KOPT-K1 (cell line): Measurements from ENCODE around the gene PRSS16.
"Not testable (repeated sequence)": the region's sequence is repeated elsewhere in the genome, so short reads cannot be mapped to it uniquely, and the experiment has no call there.

Experiments used
- H3K27ac ChIP-seq: fragments of 200-600 bp; sonication (generic); 2 replicates; pipeline ENCODE4 v1.5.1; 2016; ENCODE audit warnings: antibody characterized with exemption, mild to moderate bottlenecking, low read depth, low read length; ENCODE audit not compliant: poor library complexity, severe bottlenecking
- H3K36me3 ChIP-seq: fragments of 200-600 bp; sonication (generic); 2 replicates; pipeline ENCODE4 v1.5.1; 2017; ENCODE audit warnings: antibody characterized with exemption, mild to moderate bottlenecking, low read length, moderate library complexity; ENCODE audit not compliant: insufficient read depth
- H3K9me3 ChIP-seq: fragments of 200-600 bp; sonication (generic); 2 replicates; pipeline ENCODE4 v1.5.1; 2017; ENCODE audit warnings: antibody characterized with exemption, low read length, mild to moderate bottlenecking; ENCODE audit not compliant: insufficient read depth, poor library complexity, severe bottlenecking

Gene PRSS16

DNA sequence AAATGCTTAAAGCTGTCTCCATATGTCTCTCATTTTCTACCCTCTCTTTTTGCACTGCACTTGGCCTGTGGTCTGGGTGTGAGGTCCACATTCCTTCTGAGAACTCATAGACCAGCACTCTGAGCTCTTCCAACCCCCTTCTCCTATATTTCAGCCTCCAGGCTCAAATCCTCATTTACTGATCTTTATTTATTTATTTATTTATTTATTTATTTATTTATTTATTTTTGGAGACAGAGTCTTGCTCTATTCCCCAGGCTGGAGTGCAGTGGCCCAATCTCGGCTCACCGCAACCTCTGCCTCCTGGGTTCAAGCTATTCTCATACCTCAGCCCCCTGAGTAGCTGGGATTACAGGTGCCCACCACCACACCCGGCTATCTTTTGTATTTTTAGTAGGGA, 19.5 kb downstream of the PRSS16 start:
- H3K27ac ChIP-seq, H3K36me3 ChIP-seq, H3K9me3 ChIP-seq: not testable (repeated sequence)

DNA sequence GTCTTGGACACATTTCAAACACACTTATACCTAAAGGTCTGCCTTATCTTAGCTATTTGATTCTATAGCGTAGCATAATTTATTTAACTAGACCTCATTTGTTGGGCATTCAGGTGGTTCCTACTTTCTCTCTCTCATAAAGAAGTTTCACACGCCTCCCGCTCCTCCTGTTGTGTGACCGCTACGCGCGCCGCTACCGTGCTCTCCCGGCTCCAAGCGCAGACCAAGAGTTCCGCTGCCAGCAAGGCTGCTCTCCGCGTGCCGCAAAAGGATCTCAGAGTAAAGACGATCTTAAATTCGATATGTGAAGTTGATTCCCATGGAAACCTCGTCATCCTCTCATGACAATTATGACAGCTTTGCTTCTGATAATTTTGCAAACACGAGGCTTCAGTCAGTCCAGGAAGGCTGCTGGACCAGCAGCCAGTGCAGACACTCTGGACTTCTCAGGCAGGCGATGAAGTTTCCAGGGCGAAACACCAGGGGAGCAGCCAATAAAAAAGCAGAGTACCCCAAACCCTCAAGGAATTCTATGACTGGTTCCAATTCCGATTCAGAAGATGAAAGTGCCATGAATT, 20.4 kb downstream of the PRSS16 start:
- no peaks in the 10 kb centered on the region for H3K36me3 ChIP-seq
- H3K27ac ChIP-seq, result no peak overlapping the region
- H3K9me3 ChIP-seq, result peaks cover 3% of the 10 kb centered on the region

DNA sequence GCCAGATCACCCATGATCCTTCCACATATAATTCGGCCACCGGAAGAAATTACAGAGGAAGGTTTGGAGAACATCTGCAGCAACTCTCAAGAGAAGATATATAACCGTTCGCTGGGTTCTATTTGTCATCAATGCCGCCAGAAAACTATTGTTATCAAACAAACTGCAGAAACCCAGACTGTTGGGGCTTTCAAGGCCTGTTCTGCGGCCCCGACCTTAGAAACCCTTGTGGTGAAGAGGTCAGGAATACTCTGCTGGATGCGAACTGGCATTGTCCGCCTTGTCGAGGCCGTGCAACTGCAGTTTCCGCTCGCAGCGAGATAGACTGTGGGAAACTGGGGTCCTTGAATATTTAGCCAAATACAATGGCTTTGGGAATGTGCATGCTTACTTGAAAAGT, 21.3 kb downstream of the PRSS16 start:
- Histone ChIP-seq H3K27ac (no peak overlapping the region), H3K9me3 (peaks cover 3% of the 10 kb centered on the region), H3K36me3 (no peaks in the 10 kb centered on the region)

GRCh38 chr6:27273783-27274182, 26.3 kb downstream of the PRSS16 start:
- H3K27ac ChIP-seq, result no peak overlapping the region
- no peaks in the 10 kb centered on the region for H3K36me3 ChIP-seq
- peaks cover 3% of the 10 kb centered on the region for H3K9me3 ChIP-seq

- H3K9me3 ChIP-seq, result peaks cover 3% of the 10 kb centered on the region
- no peak overlapping the region for H3K27ac ChIP-seq
- H3K36me3 ChIP-seq, result no peaks in the 10 kb centered on the region
Measured at GRCh38 chr6:27275025-27275956, 27.8 kb downstream of the PRSS16 start.

GRCh38 chr6:27279513-27280063, 32.1 kb downstream of the PRSS16 start:
- Histone ChIP-seq H3K27ac (no peak overlapping the region), H3K9me3 (peaks cover 13% of the 10 kb centered on the region), H3K36me3 (no peaks in the 10 kb centered on the region)

- Histone ChIP-seq H3K36me3 (no peaks in the 10 kb centered on the region), H3K9me3 (peaks cover 13% of the 10 kb centered on the region), H3K27ac (no peak overlapping the region)
Measured at GRCh38 chr6:27280064-27280539, 32.6 kb downstream of the PRSS16 start.

DNA sequence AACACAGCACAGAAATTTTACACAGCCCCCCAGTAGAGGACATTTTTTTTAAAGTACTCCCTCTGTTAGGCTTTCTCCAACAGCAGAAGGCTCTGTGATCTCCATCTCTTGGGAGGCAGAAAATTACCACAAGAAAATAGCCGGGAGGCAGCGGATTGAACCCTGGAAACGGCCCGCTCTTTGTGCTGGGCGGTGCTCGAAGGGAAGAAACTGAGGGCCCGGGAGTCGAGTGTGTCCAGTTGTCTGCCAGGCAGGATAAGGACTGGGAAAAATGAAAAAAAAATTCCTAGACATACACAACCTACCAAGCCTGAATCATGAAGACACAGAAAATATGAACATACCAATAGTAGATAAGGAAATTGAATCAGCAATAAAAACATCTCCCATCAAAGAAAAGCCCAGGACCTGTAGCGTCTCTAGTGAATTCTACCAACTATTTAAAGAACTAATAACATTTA, 33.1 kb downstream of the PRSS16 start:
- Histone ChIP-seq H3K27ac (no peak overlapping the region), H3K36me3 (no peaks in the 10 kb centered on the region), H3K9me3 (peaks cover 13% of the 10 kb centered on the region)

- H3K27ac ChIP-seq, result no peak overlapping the region
- H3K36me3 ChIP-seq, result no peaks in the 10 kb centered on the region
- H3K9me3 ChIP-seq, result peaks cover 16% of the 10 kb centered on the region
Measured at GRCh38 chr6:27281105-27281539, 33.6 kb downstream of the PRSS16 start.

- peaks cover 20% of the 10 kb centered on the region for H3K9me3 ChIP-seq
- no peak overlapping the region for H3K27ac ChIP-seq
- H3K36me3 ChIP-seq, result no peaks in the 10 kb centered on the region
Measured at GRCh38 chr6:27281569-27281968, 34.1 kb downstream of the PRSS16 start.

- no peaks in the 10 kb centered on the region for H3K36me3 ChIP-seq
- no peak overlapping the region for H3K27ac ChIP-seq
- peaks cover 29% of the 10 kb centered on the region for H3K9me3 ChIP-seq
Measured at GRCh38 chr6:27283279-27283678, 35.8 kb downstream of the PRSS16 start.

DNA sequence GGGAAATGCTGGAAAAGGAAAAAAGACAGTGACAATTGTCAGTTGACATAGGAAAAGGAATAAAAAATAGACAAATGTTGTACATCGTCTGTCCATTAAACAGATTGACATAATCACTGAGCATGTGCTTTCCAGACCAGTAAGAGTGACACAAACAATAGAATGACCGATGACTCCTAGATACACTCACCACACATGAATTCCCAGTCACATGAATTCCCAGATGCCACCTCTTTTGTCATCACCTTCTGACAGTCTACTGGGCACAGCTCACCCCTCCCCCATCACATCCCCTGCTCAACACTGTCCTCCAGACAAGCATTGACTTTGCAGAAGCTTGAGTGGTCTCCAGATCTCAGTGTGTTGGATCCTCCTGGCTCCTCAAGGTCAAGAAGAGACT, 38.6 kb downstream of the PRSS16 start:
- Histone ChIP-seq H3K36me3 (no peaks in the 10 kb centered on the region), H3K9me3 (peaks cover 36% of the 10 kb centered on the region), H3K27ac (no peak overlapping the region)

DNA sequence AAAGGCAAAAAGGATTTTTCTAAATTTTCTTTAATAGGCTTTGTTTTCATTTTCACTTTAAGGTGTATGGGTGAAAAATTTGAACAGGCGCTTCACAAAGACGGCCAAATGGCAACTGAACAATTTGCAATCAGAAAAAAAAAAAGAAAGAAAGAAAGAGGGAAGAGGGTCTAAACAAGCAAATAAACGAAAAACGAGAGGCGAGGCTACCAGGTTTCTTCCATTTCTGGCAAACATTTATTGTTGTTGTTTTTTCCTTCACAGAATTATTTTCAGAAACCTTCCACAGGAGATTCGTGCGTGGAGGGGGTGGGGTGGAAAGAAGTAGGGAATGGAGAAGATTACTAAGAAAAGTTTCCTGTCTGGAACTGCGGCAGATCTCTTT, 40.2 kb downstream of the PRSS16 start:
- Histone ChIP-seq H3K36me3 (no peaks in the 10 kb centered on the region), H3K27ac (no peak overlapping the region), H3K9me3 (peaks cover 36% of the 10 kb centered on the region)

- peaks cover 34% of the 10 kb centered on the region for H3K9me3 ChIP-seq
- H3K27ac ChIP-seq, result no peak overlapping the region
- H3K36me3 ChIP-seq, result no peaks in the 10 kb centered on the region
Measured at GRCh38 chr6:27288136-27289044, 40.9 kb downstream of the PRSS16 start.
